ENCODE data around the gene CC2D1A.

The CC2D1A gene

DNA sequence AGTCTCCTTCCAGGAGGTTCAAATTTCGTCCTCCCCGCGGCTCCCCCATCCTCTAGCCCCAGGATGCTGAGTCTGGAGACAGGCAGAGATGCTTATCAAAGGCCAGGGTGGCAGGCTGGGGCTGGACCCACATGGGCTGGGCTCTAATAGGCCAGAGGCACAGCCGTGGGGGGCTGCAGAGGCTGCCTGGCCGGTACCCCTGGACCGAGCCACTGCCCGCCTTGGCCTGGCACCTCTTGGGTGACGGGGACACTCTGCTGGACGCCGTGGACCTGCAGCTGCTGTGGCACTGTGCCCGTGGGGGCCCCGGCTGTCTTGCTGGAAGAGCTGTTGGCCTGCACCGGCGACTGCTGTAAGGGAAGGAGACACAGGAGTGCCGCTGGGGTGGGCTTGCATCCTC, 74.3 kb downstream of the CC2D1A start:
- no peak for DNase-seq (ENCODE audit: insufficient read length)
- no peak for FAIRE-seq
- TF ChIP-seq TAF1 (IDR thresholded peaks at IDR 0.05; ENCODE audit: borderline replicate concordance, low read depth, low read length) = no peak
- no peak for TF ChIP-seq POLR2AphosphoS5 (IDR thresholded peaks at IDR 0.05; ENCODE audit: low read depth, low read length)
- no peak for TF ChIP-seq POLR2A (IDR thresholded peaks at IDR 0.05; ENCODE audit: low read depth, low read length)

Data from GM12892 (cell line).